Esophagus muscularis mucosa (tissue), 3 donors: ENCODE results near the gene CENPP.

Experiments used
- CTCF ChIP-seq, 3 experiments: fragments of 200-600 bp in 2 of 3; fragments of 450-650 bp in 1 of 3; sonication (generic) in 2 of 3; IDR thresholded peaks; one replicate each; pipeline ENCODE4 v1.5.1; 2017 to 2019; ENCODE audit warnings: antibody characterized with exemption in 3 of 3, mild to moderate bottlenecking in 2 of 3, moderate library complexity in 1 of 3
- POLR2A ChIP-seq: fragments of 450-650 bp; IDR thresholded peaks from one replicate; pipeline ENCODE4 v1.6.1; 2017; ENCODE audit warnings: antibody characterized with exemption, moderate library complexity, mild to moderate bottlenecking, low read depth
- POLR2AphosphoS5 ChIP-seq, 2 donors: sonication (generic); formaldehyde crosslinking; IDR thresholded peaks; one replicate each; pipeline ENCODE4 v1.6.1; 2017; ENCODE audit warnings: antibody characterized with exemption in 2 of 2

GRCh38 chr9:92666236-92666635, 340.5 kb downstream of the CENPP start:
- TF ChIP-seq POLR2A = no peak
- no peak for TF ChIP-seq CTCF (IDR thresholded peaks at IDR 0.05)
- TF ChIP-seq POLR2AphosphoS5 (IDR thresholded peaks at IDR 0.05) = no peak
